ENCODE data around the gene AP4M1.

AP4M1 gene

GRCh38 chr7:100071018-100071723 is 30.3 kb upstream of the AP4M1 start:
- Histone ChIP-seq H3K27me3 (no peaks in the 10 kb centered on the region), H3K27ac (no peak overlapping the region), H3K9me3 (peaks cover 0 to 21% (median 21%) of the 10 kb centered on the region in 3 donors), H3K4me3 (no peak overlapping the region), H3K4me1 (no peaks in the 10 kb centered on the region), H3K36me3 (peaks cover 76 to 99% (median 76%) of the 10 kb centered on the region in 3 donors)
- DNase-seq, result no peak
- intact Hi-C loops (cut with DNase I; ENCODE audit: low total_unique reads), result no loop called here
- TF ChIP-seq CTCF (IDR thresholded peaks at IDR 0.05), result no peak

GRCh38 chr7:100072462-100072861 is 29.0 kb upstream of the AP4M1 start:
- no peak overlapping the region for H3K27ac ChIP-seq
- no peaks in the 10 kb centered on the region for H3K27me3 ChIP-seq
- DNase-seq, result no peak
- TF ChIP-seq CTCF (IDR thresholded peaks at IDR 0.05), result no peak
- H3K4me1 ChIP-seq, result no peaks in the 10 kb centered on the region
- H3K36me3 ChIP-seq, result peaks cover 83 to 99% (median 88%) of the 10 kb centered on the region in 3 donors
- intact Hi-C loops (cut with DNase I; ENCODE audit: low total_unique reads), result no loop called here
- H3K4me3 ChIP-seq, result no peak overlapping the region
- H3K9me3 ChIP-seq, result peaks cover 0 to 21% (median 21%) of the 10 kb centered on the region in 3 donors

- H3K36me3 ChIP-seq, result peaks cover 75 to 96% (median 84%) of the 10 kb centered on the region in 3 donors
- peaks cover 0 to 21% (median 21%) of the 10 kb centered on the region in 3 donors for H3K9me3 ChIP-seq
- TF ChIP-seq CTCF (IDR thresholded peaks at IDR 0.05), result no peak
- DNase-seq, result no peak
- H3K27ac ChIP-seq, result no peak overlapping the region
- H3K27me3 ChIP-seq, result no peaks in the 10 kb centered on the region
- H3K4me1 ChIP-seq, result peaks cover 0 to 15% (median 9%) of the 10 kb centered on the region in 4 donors
- intact Hi-C loops (cut with DNase I; ENCODE audit: low total_unique reads), result no loop called here
- no peak overlapping the region for H3K4me3 ChIP-seq
These were observed 26.6 kb upstream of the AP4M1 start for GRCh38 chr7:100074841-100075240.

GRCh38 chr7:100075418-100075817 is 26.0 kb upstream of the AP4M1 start:
- Histone ChIP-seq H3K27me3 (no peaks in the 10 kb centered on the region), H3K27ac (no peak overlapping the region), H3K9me3 (peaks cover 0 to 19% (median 16%) of the 10 kb centered on the region in 3 donors), H3K36me3 (peaks cover 69 to 90% (median 78%) of the 10 kb centered on the region in 3 donors), H3K4me3 (no peak overlapping the region), H3K4me1 (peaks cover 2 to 21% (median 15%) of the 10 kb centered on the region in 4 donors)
- intact Hi-C loops (cut with DNase I; ENCODE audit: low total_unique reads), result no loop called here
- DNase-seq, result no peak
- no peak for TF ChIP-seq CTCF (IDR thresholded peaks at IDR 0.05)

- Histone ChIP-seq H3K36me3 (peaks cover 52 to 72% (median 60%) of the 10 kb centered on the region in 3 donors), H3K4me3 (no peak overlapping the region), H3K4me1 (peaks cover 5 to 33% (median 21%) of the 10 kb centered on the region in 4 donors), H3K27me3 (no peaks in the 10 kb centered on the region), H3K9me3 (peaks cover 0 to under 1% (median 0%) of the 10 kb centered on the region in 3 donors), H3K27ac (no peak overlapping the region)
- TF ChIP-seq CTCF (IDR thresholded peaks at IDR 0.05), result no peak
- intact Hi-C loops (cut with DNase I; ENCODE audit: low total_unique reads), result no loop called here
- no peak for DNase-seq
These were observed 24.2 kb upstream of the AP4M1 start for GRCh38 chr7:100077205-100077604.
